ENCODE measurements around the gene PSG1.

- TF ChIP-seq CTCF (CRISPR knock-in tag; IDR thresholded peaks at IDR 0.05), result no peak
- no peak for TF ChIP-seq CHD4 (IDR thresholded peaks at IDR 0.05; ENCODE audit: borderline replicate concordance, low read length)
- no peak for TF ChIP-seq ISL2 (CRISPR knock-in tag; IDR thresholded peaks at IDR 0.05)
- TF ChIP-seq, protein P1, sequence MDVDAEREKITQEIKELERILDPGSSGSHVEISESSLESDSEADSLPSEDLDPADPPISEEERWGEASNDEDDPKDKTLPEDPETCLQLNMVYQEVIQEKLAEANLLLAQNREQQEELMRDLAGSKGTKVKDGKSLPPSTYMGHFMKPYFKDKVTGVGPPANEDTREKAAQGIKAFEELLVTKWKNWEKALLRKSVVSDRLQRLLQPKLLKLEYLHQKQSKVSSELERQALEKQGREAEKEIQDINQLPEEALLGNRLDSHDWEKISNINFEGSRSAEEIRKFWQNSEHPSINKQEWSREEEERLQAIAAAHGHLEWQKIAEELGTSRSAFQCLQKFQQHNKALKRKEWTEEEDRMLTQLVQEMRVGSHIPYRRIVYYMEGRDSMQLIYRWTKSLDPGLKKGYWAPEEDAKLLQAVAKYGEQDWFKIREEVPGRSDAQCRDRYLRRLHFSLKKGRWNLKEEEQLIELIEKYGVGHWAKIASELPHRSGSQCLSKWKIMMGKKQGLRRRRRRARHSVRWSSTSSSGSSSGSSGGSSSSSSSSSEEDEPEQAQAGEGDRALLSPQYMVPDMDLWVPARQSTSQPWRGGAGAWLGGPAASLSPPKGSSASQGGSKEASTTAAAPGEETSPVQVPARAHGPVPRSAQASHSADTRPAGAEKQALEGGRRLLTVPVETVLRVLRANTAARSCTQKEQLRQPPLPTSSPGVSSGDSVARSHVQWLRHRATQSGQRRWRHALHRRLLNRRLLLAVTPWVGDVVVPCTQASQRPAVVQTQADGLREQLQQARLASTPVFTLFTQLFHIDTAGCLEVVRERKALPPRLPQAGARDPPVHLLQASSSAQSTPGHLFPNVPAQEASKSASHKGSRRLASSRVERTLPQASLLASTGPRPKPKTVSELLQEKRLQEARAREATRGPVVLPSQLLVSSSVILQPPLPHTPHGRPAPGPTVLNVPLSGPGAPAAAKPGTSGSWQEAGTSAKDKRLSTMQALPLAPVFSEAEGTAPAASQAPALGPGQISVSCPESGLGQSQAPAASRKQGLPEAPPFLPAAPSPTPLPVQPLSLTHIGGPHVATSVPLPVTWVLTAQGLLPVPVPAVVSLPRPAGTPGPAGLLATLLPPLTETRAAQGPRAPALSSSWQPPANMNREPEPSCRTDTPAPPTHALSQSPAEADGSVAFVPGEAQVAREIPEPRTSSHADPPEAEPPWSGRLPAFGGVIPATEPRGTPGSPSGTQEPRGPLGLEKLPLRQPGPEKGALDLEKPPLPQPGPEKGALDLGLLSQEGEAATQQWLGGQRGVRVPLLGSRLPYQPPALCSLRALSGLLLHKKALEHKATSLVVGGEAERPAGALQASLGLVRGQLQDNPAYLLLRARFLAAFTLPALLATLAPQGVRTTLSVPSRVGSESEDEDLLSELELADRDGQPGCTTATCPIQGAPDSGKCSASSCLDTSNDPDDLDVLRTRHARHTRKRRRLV (CRISPR knock-in tag; IDR thresholded peaks at IDR 0.05), result no peak
- no peak for TF ChIP-seq TCF7 (IDR thresholded peaks at IDR 0.05; ENCODE audit: low read depth)
- TF ChIP-seq, protein P2, sequence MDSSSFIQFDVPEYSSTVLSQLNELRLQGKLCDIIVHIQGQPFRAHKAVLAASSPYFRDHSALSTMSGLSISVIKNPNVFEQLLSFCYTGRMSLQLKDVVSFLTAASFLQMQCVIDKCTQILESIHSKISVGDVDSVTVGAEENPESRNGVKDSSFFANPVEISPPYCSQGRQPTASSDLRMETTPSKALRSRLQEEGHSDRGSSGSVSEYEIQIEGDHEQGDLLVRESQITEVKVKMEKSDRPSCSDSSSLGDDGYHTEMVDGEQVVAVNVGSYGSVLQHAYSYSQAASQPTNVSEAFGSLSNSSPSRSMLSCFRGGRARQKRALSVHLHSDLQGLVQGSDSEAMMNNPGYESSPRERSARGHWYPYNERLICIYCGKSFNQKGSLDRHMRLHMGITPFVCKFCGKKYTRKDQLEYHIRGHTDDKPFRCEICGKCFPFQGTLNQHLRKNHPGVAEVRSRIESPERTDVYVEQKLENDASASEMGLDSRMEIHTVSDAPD (CRISPR knock-in tag; IDR thresholded peaks at IDR 0.05), result no peak
- TF ChIP-seq ZNF142 (CRISPR knock-in tag; IDR thresholded peaks at IDR 0.05), result no peak
- TF ChIP-seq ZNF709 (CRISPR knock-in tag; IDR thresholded peaks at IDR 0.05), result no peak
- TF ChIP-seq, protein P3, sequence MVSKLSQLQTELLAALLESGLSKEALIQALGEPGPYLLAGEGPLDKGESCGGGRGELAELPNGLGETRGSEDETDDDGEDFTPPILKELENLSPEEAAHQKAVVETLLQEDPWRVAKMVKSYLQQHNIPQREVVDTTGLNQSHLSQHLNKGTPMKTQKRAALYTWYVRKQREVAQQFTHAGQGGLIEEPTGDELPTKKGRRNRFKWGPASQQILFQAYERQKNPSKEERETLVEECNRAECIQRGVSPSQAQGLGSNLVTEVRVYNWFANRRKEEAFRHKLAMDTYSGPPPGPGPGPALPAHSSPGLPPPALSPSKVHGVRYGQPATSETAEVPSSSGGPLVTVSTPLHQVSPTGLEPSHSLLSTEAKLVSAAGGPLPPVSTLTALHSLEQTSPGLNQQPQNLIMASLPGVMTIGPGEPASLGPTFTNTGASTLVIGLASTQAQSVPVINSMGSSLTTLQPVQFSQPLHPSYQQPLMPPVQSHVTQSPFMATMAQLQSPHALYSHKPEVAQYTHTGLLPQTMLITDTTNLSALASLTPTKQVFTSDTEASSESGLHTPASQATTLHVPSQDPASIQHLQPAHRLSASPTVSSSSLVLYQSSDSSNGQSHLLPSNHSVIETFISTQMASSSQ (IDR thresholded peaks at IDR 0.05; ENCODE audit: low read depth), result no peak
- TF ChIP-seq, protein P3 (CRISPR knock-in tag; IDR thresholded peaks at IDR 0.05; ENCODE audit: borderline replicate concordance), result no peak
- TF ChIP-seq HDAC6 (IDR thresholded peaks at IDR 0.05; ENCODE audit: low read depth, low read length), result no peak
- TF ChIP-seq EZH2 (conservative IDR thresholded peaks at IDR 0.05; ENCODE audit: low read depth, low read length), result no peak
Observed at GRCh38 chr19:42857544-42857867, 22.0 kb downstream of the PSG1 start.
